ENCODE measurements around the gene GBP1.
A peak's percentile ranks its signal among the peaks of the same experiment; 100 is the strongest.

GBP1 gene, protein sequence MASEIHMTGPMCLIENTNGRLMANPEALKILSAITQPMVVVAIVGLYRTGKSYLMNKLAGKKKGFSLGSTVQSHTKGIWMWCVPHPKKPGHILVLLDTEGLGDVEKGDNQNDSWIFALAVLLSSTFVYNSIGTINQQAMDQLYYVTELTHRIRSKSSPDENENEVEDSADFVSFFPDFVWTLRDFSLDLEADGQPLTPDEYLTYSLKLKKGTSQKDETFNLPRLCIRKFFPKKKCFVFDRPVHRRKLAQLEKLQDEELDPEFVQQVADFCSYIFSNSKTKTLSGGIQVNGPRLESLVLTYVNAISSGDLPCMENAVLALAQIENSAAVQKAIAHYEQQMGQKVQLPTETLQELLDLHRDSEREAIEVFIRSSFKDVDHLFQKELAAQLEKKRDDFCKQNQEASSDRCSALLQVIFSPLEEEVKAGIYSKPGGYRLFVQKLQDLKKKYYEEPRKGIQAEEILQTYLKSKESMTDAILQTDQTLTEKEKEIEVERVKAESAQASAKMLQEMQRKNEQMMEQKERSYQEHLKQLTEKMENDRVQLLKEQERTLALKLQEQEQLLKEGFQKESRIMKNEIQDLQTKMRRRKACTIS

DNA sequence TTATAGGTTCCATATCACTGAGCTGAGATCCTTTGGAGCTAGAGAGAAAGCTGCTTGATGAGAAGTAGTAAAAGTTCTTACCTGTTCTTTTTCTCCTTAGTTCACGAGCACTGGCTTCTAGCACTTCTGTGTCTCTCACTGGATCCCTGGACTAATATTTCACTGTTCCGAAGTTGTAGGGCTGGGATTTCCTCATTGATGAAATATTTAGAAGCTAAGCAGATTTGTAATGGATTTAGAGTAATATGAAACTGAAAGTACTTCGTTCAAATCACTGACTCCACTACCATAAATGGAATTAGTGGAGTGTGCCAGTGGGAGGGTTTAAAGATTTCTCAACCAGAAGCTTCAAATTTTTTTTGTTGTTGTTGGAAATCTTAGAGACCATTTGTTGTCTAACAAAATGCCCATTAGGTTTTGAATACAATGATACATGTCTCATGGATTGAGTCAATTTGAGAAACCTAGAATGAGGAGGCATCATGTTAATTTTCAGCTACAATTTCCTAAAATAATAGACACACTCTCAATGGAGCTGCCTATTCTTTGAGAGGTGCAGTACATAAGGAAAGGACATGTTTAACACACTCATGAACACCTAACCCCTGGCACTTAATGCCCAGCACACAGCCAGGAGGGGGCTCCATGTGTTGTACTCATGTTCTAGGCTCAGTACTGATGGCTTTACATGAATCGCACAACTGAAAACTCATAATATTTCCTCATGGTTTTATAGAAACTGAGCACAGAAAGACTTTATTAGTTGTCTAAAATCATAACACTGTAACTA is at the start of gene GBP1:
Gene GBP1 (minus strand): TSS at position 130 of the 790 bp plus-strand sequence. CDS start 1,974 bp downstream, outside the sequence.
- Histone ChIP-seq H3K4me3 (no peak within 1 kb of the TSS), H3K27me3 (ENCODE audit: low read depth) (no peaks in the 10 kb centered on the region), H3K36me3 (replicated peaks) (no peaks in the 10 kb centered on the region), H3K4me1 (no peaks in the 10 kb centered on the region; the same call in 1 of the 2 replicates), H3K9me3 (no peaks in the 10 kb centered on the region)
- in situ Hi-C loops (cut with MboI; ENCODE audit: low sequenced_read_pairs), result no loop called here
- no peak for DNase-seq (ENCODE audit: low spot score in 2 of 2)

DNA sequence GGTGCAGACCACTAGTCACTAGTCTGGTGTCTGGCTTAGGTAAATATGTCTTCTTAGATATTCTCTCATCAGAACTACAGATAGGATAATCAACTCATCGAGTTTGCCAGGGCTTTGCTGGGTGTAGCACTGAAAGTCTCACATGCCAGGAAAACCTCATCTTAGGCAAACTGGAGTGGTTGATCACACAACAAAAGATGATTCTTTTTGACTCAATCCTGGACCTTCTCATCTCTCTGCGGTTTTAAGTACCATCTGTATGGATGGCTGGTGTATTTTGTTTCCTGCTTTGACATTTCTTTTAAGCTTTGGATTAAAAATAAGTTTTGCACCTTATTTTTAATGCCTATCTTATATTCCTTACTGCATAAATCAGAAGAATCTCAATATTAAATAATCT is 49.7 kb upstream of the GBP1 start:
- in situ Hi-C loops (cut with MboI; ENCODE audit: low sequenced_read_pairs), result no loop called here
- no peaks in the 10 kb centered on the region for H3K4me1 ChIP-seq
- no peak for DNase-seq (ENCODE audit: low spot score in 2 of 2)
- no peaks in the 10 kb centered on the region for H3K36me3 ChIP-seq (replicated peaks)
- peaks cover 9% of the 10 kb centered on the region for H3K27me3 ChIP-seq (ENCODE audit: low read depth)
- no peaks in the 10 kb centered on the region for H3K9me3 ChIP-seq
- H3K4me3 ChIP-seq, result no peak overlapping the region

DNA sequence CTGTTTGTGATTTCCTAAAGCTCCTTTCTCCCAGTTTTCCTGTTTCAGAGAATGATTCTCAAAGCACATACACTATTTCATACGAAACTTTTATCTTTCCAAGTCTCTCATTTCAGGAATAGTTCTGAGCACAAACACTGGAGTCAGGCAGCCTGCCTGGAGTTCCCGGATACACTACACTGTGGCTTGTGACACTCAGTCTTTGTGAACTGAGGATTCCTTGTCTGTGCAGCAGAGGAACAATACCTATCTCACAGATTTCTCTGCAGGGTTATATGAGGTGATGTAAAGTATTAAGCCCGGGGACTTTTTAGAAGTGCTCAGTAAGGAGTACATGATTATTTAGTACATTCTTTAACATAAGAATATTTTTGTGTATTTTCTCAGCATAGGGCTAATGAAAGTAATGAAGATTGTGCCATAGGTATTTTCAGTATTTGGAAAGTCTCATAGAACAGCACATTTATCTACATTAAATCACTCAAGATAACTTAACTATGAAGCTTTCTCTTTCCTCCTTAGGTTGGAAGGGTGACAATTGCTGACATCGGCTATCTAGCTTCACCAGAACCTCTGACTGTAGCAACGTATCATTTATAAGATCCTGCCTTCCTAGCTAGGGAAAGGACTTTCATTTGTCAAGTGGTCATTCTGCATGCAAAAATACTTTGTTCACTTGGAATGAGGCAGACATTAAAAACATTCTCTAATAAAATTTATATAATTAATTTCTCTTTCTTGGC is 48.0 kb upstream of the GBP1 start:
- in situ Hi-C loops (cut with MboI; ENCODE audit: low sequenced_read_pairs), result no loop called here
- Histone ChIP-seq H3K9me3 (no peaks in the 10 kb centered on the region), H3K36me3 (replicated peaks) (no peaks in the 10 kb centered on the region), H3K4me1 (no peaks in the 10 kb centered on the region), H3K4me3 (no peak overlapping the region), H3K27me3 (ENCODE audit: low read depth) (peaks cover 9% of the 10 kb centered on the region)
- no peak for DNase-seq (ENCODE audit: low spot score in 2 of 2)

DNA sequence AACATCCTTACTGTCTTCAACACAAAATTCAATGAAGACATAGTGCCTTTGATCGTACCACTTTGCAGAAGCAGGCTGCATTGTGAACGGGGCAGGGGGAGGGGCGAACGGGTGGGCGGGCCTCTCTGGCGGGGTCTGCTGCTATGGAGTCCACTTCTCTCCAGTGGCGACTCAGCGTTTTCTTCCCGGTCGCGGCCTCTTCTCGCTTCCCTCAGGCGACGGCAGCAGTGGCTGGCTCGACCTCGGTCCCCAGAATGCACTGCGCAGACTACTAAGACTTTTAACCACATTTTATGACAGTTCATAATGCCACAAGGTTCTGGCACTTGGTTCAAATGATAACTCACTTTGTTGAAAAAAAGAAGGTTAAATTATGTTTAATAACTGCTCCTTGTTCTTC is 39.7 kb upstream of the GBP1 start:
- no peaks in the 10 kb centered on the region for H3K36me3 ChIP-seq (replicated peaks)
- no peaks in the 10 kb centered on the region; the same call in 1 of the 2 replicates for H3K4me1 ChIP-seq
- H3K9me3 ChIP-seq, result no peaks in the 10 kb centered on the region
- no peak overlapping the region for H3K4me3 ChIP-seq
- in situ Hi-C loops (cut with MboI; ENCODE audit: low sequenced_read_pairs), result no loop called here
- no peaks in the 10 kb centered on the region; the same call in 1 of the 2 replicates for H3K27me3 ChIP-seq (ENCODE audit: low read depth)
- no peak for DNase-seq (ENCODE audit: low spot score in 2 of 2)

DNA sequence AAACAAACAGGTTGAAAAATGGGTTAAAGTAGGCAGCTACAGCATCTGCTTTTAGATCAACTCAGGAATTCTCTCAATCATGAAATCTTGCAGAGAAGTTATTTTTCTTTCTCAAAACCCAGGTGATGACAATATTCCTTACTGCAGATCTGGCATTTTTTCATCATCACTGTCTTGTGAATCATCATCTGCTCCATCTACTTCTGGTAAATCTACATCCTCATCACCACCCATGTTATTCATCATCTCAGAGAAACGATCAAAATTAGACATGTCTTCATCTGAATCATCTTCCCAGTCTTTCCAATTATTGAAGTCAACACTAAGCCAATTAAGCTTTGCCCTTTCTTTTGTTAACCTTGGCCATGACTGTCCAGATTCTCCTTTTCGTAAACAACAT is 39.1 kb upstream of the GBP1 start:
- in situ Hi-C loops (cut with MboI; ENCODE audit: low sequenced_read_pairs), result no loop called here
- Histone ChIP-seq H3K4me1 (no peaks in the 10 kb centered on the region; the same call in 1 of the 2 replicates), H3K27me3 (ENCODE audit: low read depth) (no peaks in the 10 kb centered on the region; the same call in 1 of the 2 replicates), H3K4me3 (no peak overlapping the region), H3K36me3 (replicated peaks) (no peaks in the 10 kb centered on the region), H3K9me3 (no peaks in the 10 kb centered on the region)
- DNase-seq (ENCODE audit: low spot score in 2 of 2), result no peak

DNA sequence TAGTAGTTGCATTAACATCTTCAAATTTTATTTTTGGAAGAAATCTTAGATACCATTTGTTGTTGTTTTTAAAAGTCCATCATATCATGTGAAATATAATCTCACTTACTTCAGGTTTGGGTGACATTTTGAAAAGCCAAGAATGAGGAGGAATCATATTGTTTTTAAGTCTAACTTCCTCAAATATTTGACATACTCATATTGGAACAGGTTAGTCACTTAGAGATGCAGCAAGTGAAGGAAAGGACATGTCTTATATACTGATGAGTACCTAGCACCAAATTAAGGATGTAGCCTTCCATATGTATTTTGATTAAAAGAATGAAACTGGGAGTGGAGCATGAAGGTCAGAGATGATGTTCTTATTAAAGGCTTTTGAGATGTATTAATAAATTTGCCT is 37.0 kb upstream of the GBP1 start:
- Histone ChIP-seq H3K4me1 (no peaks in the 10 kb centered on the region; the same call in 1 of the 2 replicates), H3K27me3 (ENCODE audit: low read depth) (no peaks in the 10 kb centered on the region), H3K4me3 (no peak overlapping the region), H3K9me3 (no peaks in the 10 kb centered on the region), H3K36me3 (replicated peaks) (no peaks in the 10 kb centered on the region)
- DNase-seq (ENCODE audit: low spot score in 2 of 2), result no peak
- in situ Hi-C loops (cut with MboI; ENCODE audit: low sequenced_read_pairs), result no loop called here

DNA sequence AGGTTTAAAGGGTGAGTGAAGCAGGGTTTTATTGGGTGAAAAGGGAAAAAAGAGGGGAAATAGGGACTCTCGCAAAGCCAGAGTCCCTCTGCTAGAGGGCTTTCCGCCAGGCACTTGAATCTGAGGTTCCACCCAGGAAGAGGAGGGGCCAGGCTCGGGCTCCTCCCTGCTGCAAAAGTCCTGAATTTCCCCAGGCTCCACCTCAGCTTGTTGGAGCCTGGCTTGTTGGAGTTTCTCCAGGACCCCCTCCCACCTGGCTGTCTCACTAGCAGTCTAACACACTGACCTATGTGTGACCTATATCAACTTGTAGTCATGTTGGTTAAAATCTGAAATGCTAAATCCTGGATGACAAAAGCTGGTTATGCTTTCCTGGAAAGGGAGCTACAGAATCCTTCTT is 35.4 kb upstream of the GBP1 start:
- no peaks in the 10 kb centered on the region; the same call in 1 of the 2 replicates for H3K4me1 ChIP-seq
- H3K27me3 ChIP-seq (ENCODE audit: low read depth), result no peaks in the 10 kb centered on the region
- H3K9me3 ChIP-seq, result peaks cover 6% of the 10 kb centered on the region; the same call in 1 of the 2 replicates
- no peak for DNase-seq (ENCODE audit: low spot score in 2 of 2)
- in situ Hi-C loops (cut with MboI; ENCODE audit: low sequenced_read_pairs), result no loop called here
- no peak overlapping the region for H3K4me3 ChIP-seq
- no peaks in the 10 kb centered on the region for H3K36me3 ChIP-seq (replicated peaks)

DNA sequence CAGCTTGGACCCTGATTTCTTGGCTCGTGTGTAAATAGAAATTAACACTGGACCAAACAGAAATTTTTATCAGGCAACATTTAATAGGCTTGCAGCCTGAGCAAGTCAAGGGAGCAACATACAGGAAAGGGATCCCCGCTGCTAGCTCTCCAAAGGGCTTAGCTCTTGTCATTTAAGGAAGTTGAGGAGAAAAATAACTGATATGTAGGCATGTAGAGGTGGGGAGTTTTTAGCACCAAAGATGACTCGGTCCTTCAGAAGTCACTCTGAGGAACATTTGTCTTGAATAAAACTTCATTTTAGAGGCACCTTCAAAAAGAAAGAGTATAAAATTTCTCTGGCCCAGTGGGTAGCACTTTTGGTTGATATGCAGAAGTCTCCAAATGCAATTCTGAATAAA is 33.8 kb upstream of the GBP1 start:
- no peaks in the 10 kb centered on the region for H3K36me3 ChIP-seq (replicated peaks)
- no peaks in the 10 kb centered on the region; the same call in 1 of the 2 replicates for H3K4me1 ChIP-seq
- DNase-seq (ENCODE audit: low spot score in 2 of 2), result no peak
- in situ Hi-C loops (cut with MboI; ENCODE audit: low sequenced_read_pairs), result no loop called here
- H3K9me3 ChIP-seq, result peaks cover 6% of the 10 kb centered on the region; the same call in 1 of the 2 replicates
- H3K27me3 ChIP-seq (ENCODE audit: low read depth), result no peaks in the 10 kb centered on the region
- H3K4me3 ChIP-seq, result no peak overlapping the region

DNA sequence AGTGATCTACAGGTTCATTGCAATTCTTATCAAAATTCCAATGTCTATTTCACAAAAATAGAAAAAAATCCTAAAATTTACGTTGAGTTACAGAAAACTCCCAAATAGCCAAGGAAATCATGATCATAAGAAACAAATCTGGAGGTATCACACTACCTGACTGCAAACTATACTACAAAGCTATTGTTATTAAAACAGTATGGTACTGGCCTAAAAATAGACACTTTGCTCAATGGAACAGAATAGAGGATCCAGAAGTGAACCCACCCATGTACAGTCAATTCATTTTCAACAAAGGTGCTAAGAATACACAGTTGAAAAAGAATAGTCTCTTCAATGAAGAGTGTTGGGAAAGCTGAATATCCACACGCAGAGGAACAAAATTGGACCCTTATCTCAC is 30.7 kb upstream of the GBP1 start:
- Histone ChIP-seq H3K4me3 (no peak overlapping the region), H3K9me3 (peaks cover 6% of the 10 kb centered on the region; the same call in 1 of the 2 replicates), H3K36me3 (replicated peaks) (no peaks in the 10 kb centered on the region), H3K27me3 (ENCODE audit: low read depth) (no peaks in the 10 kb centered on the region), H3K4me1 (no peaks in the 10 kb centered on the region; the same call in 1 of the 2 replicates)
- in situ Hi-C loops (cut with MboI; ENCODE audit: low sequenced_read_pairs), result no loop called here
- DNase-seq (ENCODE audit: low spot score in 2 of 2), result no peak

DNA sequence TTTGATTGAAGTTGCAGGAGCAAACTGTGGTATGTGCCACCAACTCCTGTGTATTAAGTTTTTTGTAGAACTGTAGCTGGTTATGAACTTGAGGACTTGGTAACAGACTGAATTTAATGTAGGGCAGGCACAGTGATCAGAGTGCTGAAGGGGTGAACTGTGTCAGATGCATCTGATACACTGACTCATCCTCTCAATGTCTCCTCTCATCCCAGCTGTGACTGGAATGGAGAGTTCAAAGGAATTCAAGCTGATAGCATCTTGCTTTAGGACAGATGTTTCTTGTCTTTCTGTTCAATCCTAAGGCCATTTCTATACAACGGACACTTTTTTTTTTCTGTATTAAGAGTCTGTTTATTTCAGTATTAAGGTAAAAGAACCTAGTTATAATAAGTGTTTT is 25.0 kb upstream of the GBP1 start:
- in situ Hi-C loops (cut with MboI; ENCODE audit: low sequenced_read_pairs), result no loop called here
- DNase-seq (ENCODE audit: low spot score in 2 of 2), result peak in 1 of 2 experiments; percentile 1
- Histone ChIP-seq H3K4me1 (no peaks in the 10 kb centered on the region), H3K27me3 (ENCODE audit: low read depth) (no peaks in the 10 kb centered on the region), H3K9me3 (no peaks in the 10 kb centered on the region), H3K36me3 (replicated peaks) (no peaks in the 10 kb centered on the region), H3K4me3 (no peak overlapping the region)

DNA sequence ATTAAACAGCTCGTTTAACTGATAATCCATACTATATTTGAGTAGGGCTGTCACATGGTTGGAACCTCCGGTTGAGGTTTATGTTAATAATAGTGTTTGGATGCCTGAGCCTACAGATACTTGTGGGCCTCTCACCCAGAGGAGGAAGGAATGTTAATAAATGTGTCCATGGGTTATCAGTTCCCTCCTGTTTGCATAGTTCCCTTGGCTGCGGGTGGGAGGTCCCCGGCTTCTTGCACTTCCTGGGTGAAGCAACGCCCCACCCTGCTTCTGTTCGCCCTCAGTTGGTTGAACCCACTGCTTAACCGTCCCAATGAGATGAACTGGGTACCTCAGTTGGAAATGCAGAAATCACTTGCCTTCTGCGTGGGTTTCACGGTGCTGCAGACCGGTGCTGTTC is 23.6 kb upstream of the GBP1 start:
- Histone ChIP-seq H3K4me3 (no peak overlapping the region), H3K4me1 (no peaks in the 10 kb centered on the region), H3K27me3 (ENCODE audit: low read depth) (no peaks in the 10 kb centered on the region), H3K36me3 (replicated peaks) (no peaks in the 10 kb centered on the region), H3K9me3 (no peaks in the 10 kb centered on the region)
- DNase-seq (ENCODE audit: low spot score in 2 of 2), result no peak
- in situ Hi-C loops (cut with MboI; ENCODE audit: low sequenced_read_pairs), result no loop called here

DNA sequence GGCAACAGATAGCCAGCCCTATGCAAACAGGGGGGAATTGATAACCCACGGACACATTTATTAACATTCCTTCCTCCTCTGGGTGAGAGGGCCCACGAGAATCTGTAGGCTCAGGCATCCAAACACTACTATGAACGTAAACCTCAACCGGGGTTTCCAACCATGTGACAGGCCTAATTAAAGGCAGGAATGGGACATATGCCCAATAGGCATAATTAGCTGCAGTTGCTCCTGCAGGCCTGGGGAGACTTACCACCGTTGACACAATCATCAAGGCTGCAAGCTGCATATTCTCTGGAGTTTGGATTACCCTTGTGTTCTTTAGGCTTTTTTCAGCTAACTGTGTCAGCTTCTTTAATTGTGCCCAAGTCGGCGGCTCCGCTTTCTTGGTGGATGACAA is 22.2 kb upstream of the GBP1 start:
- H3K4me1 ChIP-seq, result no peaks in the 10 kb centered on the region
- no peak overlapping the region for H3K4me3 ChIP-seq
- H3K9me3 ChIP-seq, result no peaks in the 10 kb centered on the region
- in situ Hi-C loops (cut with MboI; ENCODE audit: low sequenced_read_pairs), result no loop called here
- no peak for DNase-seq (ENCODE audit: low spot score in 2 of 2)
- no peaks in the 10 kb centered on the region for H3K36me3 ChIP-seq (replicated peaks)
- H3K27me3 ChIP-seq (ENCODE audit: low read depth), result 0 out of 2 replicates have a peak, but pooled peaks cover 2% of the 10 kb centered on the region

DNA sequence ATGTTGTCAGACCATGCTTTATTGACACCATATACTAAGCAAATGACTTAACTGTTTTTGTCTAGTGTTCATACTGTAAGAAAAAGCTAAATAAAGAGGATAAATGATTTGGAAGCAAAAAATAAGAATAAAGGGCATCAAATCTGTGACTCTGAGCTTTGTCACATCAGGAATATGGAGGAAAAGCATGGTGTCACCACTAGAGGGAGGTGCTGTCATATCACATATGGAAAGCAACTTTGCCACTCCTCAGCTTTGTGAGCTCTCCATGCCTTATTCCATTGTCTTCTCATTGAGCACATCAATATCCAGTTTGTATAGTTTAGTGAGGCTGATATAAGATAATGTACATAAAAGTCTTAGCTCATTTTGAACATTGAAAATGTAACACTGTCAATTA is 20.8 kb upstream of the GBP1 start:
- DNase-seq (ENCODE audit: low spot score in 2 of 2), result no peak
- in situ Hi-C loops (cut with MboI; ENCODE audit: low sequenced_read_pairs), result no loop called here
- Histone ChIP-seq H3K4me3 (no peak overlapping the region), H3K36me3 (replicated peaks) (no peaks in the 10 kb centered on the region), H3K9me3 (no peaks in the 10 kb centered on the region), H3K4me1 (no peaks in the 10 kb centered on the region), H3K27me3 (ENCODE audit: low read depth) (0 out of 2 replicates have a peak, but pooled peaks cover 2% of the 10 kb centered on the region)

Data from HAP-1 (cell line).